RPMI8226 (cell line): ENCODE data around the gene IL32.

Experiments used
- DNase-seq: peaks from one replicate; pipeline ENCODE4 v3.0.0-alpha.2; 2015

Gene IL32, protein sequence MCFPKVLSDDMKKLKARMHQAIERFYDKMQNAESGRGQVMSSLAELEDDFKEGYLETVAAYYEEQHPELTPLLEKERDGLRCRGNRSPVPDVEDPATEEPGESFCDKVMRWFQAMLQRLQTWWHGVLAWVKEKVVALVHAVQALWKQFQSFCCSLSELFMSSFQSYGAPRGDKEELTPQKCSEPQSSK

DNA sequence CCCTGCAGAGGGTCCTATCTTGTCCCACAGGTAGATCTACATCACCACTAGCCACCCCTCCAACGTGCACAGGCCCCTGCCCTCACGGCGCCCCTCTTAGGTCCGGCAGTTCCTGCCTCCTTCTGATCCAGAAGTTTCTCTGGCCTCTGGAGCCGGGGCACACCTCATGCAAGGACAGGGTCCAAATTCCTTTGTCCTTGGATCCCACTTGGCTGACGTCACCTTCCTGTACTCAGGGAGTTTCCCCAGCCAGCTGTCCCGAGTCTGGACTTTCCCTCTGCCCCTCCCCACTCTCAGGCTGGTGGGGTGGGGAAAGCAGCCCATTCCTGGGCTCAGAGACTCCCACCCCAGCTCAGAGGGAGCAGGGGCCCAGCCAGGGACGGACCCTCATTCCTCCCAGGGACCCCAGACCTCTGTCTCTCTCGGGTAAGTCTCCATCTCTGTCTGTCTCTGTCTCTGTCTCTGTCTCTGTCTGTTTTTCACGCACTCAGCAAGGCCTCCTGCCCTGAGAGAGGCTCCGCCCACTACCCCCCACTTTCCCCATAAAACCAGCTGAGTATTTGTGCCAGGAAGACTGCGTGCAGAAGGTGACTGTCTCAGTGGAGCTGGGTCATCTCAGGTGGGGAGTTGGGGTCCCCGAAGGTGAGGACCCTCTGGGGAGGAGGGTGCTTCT, at the start of gene IL32:
TSS of gene IL32 (plus strand) at position 572 of the 673 bp plus-strand sequence. CDS start 172 bp downstream, outside the sequence.
- peak; percentile 32 for DNase-seq

DNA sequence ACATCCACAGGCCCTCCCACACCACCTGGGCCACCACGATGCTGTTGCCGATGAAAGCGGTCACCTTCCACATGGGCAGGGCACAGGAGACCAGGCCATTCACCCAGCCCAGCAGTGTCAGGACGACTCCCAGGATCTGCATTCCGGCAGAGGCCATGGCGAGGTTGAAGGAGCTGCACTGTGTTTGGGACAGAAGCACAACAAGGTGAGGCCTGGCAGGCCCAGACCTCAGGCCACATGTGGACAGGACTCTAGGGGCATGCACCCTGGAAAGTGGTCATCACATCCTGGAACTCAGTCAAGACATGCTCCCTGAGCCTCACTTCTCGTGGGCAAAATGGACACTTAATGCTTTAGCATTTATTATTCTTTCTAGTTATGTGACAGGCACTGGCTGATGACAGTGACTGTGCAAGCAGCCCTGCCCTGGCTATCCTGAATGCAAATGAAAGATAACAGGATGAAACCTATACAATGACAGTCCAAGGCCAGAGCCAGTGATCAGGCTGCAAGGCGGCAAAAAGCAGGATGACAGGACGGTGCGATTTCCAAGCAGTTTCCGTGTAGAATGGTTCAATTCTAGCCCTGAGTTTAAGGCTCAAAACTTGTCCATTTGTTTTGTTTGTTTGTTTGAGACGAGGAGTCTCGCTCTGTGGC, 49.4 kb upstream of the IL32 start:
- no peak for DNase-seq

DNA sequence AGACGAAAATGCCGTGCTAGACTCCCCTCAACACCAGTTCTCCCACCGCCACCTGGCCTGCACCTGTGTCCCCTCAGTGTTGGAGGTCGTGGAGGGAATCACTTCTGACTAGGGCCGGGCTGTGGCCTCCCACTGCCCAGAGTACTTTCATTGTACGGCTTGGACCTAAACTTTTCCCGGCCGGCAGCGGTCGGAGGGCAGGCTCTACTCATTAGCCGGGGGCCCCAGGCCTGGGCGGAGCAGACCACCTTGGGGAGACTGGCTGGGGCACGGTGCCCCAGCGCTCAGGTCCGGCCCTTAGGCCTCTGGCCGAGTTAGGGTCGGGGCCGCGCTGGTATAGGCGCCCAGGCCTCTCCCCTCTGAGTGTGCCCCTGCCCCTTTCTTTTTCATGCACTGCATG, 48.1 kb upstream of the IL32 start:
- DNase-seq: no peak

DNA sequence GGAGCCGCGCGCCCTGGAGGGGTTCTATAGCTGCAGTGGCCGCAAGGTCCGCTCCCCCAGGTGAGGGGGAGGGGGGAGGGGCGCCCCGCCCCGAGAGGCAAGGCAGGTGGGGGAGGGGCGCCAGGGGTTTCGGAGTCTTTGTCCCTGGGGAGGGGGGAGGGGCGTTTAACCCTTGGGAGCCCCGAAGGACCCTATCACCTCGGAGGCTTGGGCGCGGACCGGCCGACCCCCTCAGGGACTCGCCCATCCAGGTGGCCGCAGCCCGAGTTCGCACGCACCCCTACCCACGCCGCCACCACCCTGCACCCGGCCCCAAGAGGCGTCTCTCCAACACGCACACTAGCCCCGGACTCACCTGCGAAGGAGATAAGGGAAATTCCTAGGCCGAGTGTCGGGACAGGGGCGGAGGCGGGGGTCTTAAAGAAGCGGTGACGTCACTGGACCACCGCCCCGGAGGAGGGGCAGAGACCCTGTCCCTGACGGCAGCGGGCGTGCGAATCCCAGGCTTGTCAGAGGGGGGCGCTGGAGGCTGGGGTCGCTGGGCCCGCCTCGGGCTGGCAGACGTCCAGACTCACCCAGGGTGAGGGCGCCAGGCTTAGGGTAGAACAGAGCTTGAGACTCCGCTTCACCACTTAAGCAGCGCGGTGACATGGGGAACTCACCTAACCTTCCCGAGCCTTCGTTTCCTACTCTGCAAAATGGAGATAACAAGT, 47.5 kb upstream of the IL32 start, which contains the start of gene CLDN6:
TSS of gene CLDN6 (minus strand) at position 390 of the 713 bp plus-strand sequence. CDS start 2,162 bp downstream, outside the sequence.
- peak; percentile 80 for DNase-seq

DNA sequence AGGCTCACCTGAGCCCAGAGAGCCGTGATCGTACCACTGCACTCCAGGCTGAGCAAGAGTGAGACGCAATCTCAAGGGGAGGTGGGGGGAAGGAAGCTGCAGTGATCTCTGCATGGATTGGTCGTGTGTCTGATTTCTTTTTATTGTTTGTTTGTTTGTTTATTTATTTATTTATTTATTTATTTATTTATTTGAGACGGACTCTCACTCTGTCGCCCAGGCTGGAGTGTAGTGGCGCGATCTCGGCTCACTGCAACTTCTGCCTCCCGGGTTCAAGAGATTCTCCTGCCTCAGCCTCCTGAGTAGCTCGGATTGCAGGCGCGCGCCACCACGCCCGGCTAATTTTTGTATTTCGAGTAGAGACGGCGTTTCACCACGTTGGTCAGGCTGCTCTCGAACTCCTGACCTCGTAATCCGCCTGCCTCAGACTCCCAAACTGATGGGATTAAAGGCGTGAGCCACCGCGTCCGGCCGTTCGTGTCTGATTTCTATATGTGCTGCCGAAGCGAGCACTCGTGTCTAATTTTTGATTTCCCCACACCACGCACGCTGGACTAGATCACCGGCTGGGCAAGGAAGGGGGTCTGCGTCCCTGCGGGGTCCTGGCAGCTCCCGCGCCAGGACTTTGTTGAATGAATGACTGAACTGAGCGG, 45.7 kb upstream of the IL32 start:
- DNase-seq: no peak

DNA sequence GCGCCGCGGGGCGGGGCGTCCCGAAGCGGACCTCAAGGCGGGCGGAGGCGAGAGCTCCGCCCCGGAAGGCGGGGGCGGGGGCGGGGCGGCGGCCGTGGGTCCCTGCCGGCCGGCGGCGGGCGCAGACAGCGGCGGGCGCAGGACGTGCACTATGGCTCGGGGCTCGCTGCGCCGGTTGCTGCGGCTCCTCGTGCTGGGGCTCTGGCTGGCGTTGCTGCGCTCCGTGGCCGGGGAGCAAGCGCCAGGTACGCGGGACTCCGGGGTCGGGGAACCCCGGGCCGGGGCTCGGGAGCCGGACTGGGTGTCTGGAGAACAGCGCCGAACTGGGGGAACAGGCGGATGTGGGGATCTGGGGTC, 45.2 kb upstream of the IL32 start, which contains the start of gene TNFRSF12A:
TSS of gene TNFRSF12A (plus strand) at position 122 of the 357 bp plus-strand sequence. CDS start at position 152, 30 bp downstream.
- peak; percentile 94 for DNase-seq

DNA sequence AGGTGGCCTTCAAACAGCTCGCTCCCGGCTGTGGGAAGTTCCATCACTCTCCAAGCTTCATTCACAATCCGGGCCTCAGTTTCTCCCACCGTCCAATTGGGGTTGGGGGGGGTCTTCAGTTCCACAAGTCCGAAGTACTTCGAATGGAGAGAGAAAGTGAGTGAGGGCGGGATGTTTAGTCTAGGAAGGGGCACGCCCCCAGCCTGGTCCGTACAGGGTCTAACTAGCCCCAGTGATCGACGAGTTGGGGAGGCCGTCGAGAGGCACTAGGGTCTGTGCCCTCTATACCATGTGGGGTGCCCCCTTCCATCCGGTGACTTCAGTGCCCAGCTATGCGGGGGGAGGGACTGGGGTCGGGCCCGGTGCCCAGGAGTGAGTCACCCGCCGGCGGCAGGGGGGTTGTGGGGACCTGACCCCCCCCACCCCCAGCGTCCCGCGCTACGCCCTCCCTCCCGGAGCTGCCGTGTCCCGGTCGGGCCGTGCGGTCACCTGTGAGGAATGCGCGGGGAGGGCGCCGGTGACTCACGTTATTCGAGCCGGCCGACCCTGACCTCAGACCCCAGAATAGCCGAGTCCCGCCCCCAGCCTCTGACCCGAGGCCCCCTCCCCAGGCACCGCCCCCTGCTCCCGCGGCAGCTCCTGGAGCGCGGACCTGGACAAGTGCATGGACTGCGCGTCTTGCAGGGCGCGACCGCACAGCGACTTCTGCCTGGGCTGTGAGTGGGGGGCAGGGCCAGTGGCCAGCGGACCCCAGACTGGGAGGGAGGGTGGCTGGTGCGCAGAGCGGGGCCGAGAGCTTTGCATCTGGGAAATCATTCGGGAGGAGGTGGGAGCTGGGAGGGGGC, 44.6 kb upstream of the IL32 start:
- DNase-seq: peak; percentile 74

DNA sequence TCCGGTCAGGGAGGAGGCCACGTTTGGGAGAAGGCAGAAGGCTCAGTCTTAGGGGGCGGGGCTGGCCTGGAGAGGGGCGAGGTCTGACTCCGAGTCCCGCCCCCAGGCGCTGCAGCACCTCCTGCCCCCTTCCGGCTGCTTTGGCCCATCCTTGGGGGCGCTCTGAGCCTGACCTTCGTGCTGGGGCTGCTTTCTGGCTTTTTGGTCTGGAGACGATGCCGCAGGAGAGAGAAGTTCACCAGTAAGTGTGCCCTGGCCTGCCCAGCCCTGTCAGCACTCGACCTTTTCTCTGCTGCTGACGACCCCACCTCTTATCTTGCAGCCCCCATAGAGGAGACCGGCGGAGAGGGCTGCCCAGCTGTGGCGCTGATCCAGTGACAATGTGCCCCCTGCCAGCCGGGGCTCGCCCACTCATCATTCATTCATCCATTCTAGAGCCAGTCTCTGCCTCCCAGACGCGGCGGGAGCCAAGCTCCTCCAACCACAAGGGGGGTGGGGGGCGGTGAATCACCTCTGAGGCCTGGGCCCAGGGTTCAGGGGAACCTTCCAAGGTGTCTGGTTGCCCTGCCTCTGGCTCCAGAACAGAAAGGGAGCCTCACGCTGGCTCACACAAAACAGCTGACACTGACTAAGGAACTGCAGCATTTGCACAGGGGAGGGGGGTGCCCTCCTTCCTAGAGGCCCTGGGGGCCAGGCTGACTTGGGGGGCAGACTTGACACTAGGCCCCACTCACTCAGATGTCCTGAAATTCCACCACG, 43.8 kb upstream of the IL32 start:
- peak; percentile 88 for DNase-seq

DNA sequence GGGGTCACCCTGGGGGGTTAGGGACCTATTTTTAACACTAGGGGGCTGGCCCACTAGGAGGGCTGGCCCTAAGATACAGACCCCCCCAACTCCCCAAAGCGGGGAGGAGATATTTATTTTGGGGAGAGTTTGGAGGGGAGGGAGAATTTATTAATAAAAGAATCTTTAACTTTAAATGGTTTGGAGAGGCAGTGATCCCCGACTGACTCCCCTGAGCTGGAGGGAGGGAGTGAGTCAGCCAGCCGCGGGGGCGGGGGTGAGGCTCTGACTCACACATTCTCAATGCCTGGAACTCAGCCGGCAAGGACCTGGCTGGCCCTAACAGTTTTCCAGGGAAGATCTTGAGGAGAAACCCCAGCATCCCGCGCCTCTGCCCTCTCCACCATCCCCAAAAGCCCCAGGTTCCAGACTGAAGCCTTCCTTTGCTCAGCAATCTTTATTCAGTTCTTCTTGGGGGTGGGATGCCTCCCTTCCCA, 43.2 kb upstream of the IL32 start:
- peak; percentile 47 for DNase-seq

DNA sequence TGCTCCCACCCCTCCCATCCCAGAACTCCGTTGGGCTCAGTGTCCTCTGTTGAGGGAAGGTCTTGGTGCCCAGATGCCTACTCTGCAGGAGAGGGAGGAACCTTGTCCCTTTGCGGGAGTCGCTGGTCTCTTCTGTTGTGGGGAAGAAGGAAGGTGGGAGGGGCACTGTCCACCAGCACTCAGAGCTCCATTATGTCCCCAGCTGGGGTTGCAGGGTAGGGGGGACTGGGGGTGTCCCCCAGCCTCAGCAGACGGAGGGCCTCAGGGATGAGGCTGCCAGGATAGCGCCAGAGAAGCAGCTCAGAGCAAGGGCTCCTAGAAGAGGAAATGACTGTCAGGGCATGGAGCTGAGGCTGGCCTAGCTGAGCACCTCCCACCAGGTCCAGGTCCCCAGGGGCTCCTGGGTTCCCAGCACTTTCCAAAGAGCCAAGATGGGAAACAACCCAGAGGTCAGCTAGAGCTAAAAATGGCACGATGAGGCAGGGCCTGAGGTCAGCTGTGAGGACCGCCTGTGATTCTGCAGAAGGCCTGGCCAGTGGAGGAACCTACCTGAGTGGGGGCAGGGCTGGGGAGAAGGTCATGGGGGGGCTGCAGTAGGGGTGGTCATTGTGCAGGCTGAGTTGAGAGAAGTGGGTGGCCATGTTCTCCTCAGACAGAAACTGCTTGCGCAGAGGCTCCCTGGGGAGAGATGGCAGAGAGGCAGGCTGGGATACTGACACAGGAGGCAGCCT, 42.6 kb upstream of the IL32 start:
- DNase-seq: peak; percentile 12

DNA sequence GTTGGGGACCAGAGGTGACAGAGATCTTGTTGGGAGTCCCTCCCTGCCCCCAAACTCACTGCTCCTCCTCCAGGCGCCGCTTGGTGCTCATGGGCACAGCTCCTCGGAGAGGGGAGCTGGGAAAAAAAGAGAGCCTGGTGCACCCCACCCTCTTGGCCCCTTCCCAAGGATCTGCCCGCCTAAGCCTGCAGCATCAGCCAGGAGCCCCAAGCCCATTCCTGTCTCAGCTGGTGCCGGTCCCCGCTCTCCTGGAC, 42.1 kb upstream of the IL32 start:
- DNase-seq: peak; percentile 59

DNA sequence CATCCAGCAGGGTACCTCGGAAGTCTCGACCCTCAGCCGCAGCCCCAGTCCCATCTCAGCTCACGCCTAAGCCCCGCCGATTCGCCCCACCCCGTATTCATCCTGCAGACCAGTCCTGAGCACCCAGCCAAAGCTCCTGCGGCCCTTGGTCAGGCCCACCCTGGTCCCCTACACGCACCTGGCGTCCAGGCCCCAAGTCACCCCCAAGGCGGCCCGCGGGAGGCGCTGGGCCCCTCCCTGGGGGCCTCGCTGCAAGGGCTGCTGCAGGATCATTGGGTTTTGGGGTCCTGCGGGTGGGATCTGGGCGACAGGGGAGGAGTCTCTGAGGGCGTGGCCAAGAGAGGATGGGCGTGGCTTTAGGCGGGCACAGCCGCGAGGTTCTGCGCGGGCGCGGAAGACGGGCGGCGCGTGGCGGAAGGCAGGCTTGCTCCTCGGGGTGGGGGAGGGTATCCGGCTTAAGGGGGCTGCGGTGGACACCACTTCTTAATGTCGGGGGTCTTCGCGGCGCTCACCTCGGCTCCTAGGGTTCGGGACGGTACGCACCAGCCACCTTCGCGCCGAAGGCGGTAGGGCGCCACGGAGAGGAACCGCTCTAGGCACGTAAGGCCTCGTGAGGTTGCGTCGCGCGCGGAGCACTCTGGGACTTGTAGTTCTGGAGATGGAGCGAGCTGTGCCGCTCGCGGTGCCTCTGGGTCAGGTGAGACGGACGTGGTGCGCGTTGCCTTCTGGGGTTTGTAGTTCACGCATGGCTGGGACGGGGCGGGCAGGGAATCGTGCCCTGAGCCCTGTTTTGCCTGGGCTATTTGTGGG, 41.6 kb upstream of the IL32 start, which contains the start of the genes HCFC1R1 and THOC6:
TSS of gene HCFC1R1 (minus strand) at position 274 of the 810 bp plus-strand sequence. CDS start at position 273, 1 bp downstream.
TSS of gene THOC6 (plus strand) at position 367 of the 810 bp plus-strand sequence. CDS start at position 659, 292 bp downstream.
- peak; percentile 100 for DNase-seq

DNA sequence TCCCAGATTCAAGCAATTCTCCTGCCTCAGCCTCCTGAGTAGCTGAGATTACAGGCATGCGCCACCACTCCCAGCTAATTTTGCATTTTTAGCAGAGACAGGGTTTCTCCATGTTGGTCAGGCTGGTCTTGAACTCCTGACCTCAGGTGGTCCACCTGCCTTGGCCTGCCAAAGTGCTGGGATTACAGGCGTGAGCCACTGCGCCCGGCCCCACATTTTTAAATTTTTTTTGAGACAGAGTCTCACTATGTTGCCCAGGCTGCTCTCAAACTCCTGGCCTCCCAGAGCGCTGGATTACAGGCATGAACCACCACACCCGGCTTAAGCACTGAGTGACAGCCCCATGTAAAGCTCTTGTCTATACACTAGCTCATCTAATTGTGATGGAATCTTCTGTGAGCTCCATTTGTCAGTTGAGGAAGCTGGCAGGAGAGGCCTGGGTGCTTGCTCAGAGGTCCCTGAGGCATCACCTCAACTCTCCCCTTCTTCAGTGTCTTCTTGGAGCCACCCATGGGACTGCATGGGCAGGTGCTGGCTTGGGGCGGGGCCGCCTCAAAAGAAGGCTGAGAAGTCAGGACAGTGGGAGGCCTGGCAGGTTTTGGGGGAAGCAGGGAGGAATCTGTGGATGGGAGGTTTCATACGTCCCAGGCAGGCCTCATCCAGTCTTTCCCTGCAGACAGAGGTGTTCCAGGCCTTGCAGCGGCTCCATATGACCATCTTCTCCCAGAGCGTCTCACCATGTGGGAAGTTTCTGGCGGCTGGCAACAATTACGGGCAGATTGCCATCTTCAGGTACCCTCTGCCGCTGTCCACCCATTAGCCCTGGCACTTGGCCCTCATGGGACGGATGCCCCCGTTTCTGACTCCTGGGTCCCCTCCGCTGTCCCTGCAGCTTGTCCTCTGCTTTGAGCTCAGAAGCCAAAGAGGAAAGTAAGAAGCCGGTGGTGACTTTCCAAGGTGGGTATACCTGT, 40.1 kb upstream of the IL32 start:
- no peak for DNase-seq

DNA sequence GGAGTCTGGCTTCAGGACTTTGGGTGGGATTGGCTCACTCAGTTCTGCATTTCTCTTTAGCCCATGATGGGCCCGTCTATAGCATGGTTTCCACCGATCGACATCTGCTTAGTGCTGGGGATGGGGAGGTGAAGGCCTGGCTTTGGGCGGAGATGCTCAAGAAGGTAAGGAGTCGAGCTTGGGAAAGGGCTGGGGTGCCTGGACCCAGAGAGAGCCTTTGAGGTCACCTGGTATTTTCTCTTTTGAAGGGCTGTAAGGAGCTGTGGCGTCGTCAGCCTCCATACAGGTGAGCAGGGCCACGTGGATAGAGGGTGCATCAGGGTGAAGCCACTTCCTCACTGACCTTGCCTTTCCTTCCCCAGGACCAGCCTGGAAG, 39.4 kb upstream of the IL32 start:
- DNase-seq: no peak

DNA sequence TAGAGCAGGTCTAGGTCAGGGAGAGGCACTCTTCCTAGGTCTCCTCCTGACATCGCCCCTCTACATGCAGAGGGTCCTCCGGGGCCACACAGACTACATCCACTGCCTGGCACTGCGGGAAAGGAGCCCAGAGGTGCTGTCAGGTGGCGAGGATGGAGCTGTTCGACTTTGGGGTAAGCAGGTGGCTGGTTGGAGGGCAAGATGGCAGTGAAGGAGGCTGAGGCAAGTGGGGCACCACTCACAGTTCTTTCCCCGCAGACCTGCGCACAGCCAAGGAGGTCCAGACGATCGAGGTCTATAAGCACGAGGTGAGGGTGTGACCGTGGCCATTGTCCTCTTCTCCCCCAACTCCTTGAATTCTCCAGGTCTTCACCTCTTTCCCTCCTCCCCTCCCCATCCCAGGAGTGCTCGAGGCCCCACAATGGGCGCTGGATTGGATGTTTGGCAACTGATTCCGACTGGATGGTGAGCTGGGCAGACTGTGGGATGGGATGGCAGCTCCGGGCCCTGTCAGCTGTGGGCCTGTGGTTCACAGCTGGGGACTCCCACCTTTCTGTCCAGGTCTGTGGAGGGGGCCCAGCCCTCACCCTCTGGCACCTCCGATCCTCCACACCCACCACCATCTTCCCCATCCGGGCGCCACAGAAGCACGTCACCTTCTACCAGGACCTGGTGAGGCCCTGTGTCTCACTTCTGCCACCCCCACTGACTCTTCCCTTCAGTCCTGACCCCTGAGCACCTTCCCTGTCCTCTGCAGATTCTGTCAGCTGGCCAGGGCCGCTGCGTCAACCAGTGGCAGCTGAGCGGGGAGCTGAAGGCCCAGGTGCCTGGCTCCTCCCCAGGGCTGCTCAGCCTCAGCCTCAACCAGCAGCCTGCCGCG, 38.6 kb upstream of the IL32 start:
- no peak for DNase-seq

DNA sequence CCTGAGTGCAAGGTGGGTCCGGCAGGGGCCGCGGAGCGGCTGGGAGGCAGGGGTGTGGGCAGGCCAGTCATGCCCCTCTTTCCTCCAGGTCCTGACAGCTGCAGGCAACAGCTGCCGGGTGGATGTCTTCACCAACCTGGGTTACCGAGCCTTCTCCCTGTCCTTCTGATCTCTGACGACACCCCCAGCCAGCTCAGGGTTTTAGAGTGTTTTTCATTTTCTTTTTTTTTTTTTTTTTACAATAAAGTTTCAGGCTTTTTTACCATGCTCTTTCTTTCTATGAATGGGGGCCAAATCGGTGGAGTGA, 38.0 kb upstream of the IL32 start:
- no peak for DNase-seq
